GM23338 (cell line): ENCODE data around the gene AP2A2. TPM values are rescaled to one million over a fixed set of nuclear protein-coding genes. Genes with fewer than 3 reads are reported as not detected.

Experiments used
- ATAC-seq: fragments of 200-7000 bp; cut with Tn5 transposase; 3 replicates; pipeline ENCODE4 v1.9.1; 2020
- DNase-seq: peaks from one replicate; pipeline ENCODE4 v3.0.0-alpha.2; 2015; ENCODE audit warnings: low spot score
- H2AFZ ChIP-seq: fragments of 200-600 bp; sonication (generic); 2 replicates; pipeline ENCODE4 v1.8.0; 2016; ENCODE audit warnings: antibody characterized with exemption, mild to moderate bottlenecking, moderate library complexity
- H3F3A ChIP-seq: fragments of 200-600 bp; sonication (generic); replicated peaks from 2 replicates; pipeline ENCODE4 v1.8.0; 2017; ENCODE audit warnings: antibody characterized with exemption, mixed run types, low read depth
- H3K27ac ChIP-seq: fragments of 200-600 bp; sonication (generic); 2 replicates; pipeline ENCODE4 v1.6.1; 2016; ENCODE audit warnings: low read depth
- H3K27me3 ChIP-seq: fragments of 200-600 bp; sonication (generic); 2 replicates; pipeline ENCODE4 v1.8.0; 2016; ENCODE audit warnings: mild to moderate bottlenecking, mixed run types, moderate library complexity; ENCODE audit not compliant: insufficient read depth
- H3K36me3 ChIP-seq: fragments of 200-600 bp; sonication (generic); 2 replicates; pipeline ENCODE4 v1.8.0; 2016; ENCODE audit warnings: mild to moderate bottlenecking; ENCODE audit not compliant: insufficient read depth
- H3K4me1 ChIP-seq: fragments of 200-600 bp; sonication (generic); 2 replicates; pipeline ENCODE4 v1.8.0; 2016; ENCODE audit warnings: mild to moderate bottlenecking, moderate library complexity; ENCODE audit not compliant: insufficient read depth
- H3K4me2 ChIP-seq: fragments of 200-600 bp; sonication (generic); 2 replicates; pipeline ENCODE4 v1.7.1; 2017; ENCODE audit warnings: mixed run types
- H3K4me3 ChIP-seq: fragments of 200-600 bp; sonication (generic); 2 replicates; pipeline ENCODE4 v1.6.1; 2016; ENCODE audit warnings: mixed run types
- H3K79me2 ChIP-seq: fragments of 200-600 bp; sonication (generic); replicated peaks from 2 replicates; pipeline ENCODE4 v1.8.0; 2017; ENCODE audit warnings: mild to moderate bottlenecking; ENCODE audit not compliant: insufficient read depth
- H3K9me2 ChIP-seq: fragments of 200-600 bp; sonication (generic); 2 replicates; pipeline ENCODE4 v1.8.0; 2017; ENCODE audit not compliant: insufficient read depth
- H4K20me1 ChIP-seq: fragments of 200-600 bp; sonication (generic); replicated peaks from 2 replicates; pipeline ENCODE4 v1.8.0; 2017; ENCODE audit warnings: mild to moderate bottlenecking; ENCODE audit not compliant: insufficient read depth
- H3K27ac Mint-ChIP-seq: 2 replicates; pipeline ENCODE4 v1.8.0; 2020; ENCODE audit warnings: inconsistent platforms, mild to moderate bottlenecking, moderate library complexity, mixed read lengths
- H3K27me3 Mint-ChIP-seq: 3 replicates; pipeline ENCODE4 v1.8.0; 2022; ENCODE audit warnings: low read depth, mild to moderate bottlenecking, moderate library complexity, mixed read lengths, inconsistent platforms; ENCODE audit not compliant: insufficient read depth, poor library complexity
- H3K36me3 Mint-ChIP-seq: 3 replicates; pipeline ENCODE4 v1.8.0; 2021; ENCODE audit warnings: low read depth, mild to moderate bottlenecking, inconsistent platforms, moderate library complexity, mixed read lengths
- H3K4me1 Mint-ChIP-seq: 3 replicates; pipeline ENCODE4 v1.8.0; 2020; ENCODE audit warnings: mild to moderate bottlenecking, inconsistent platforms, mixed read lengths
- H3K4me3 Mint-ChIP-seq: 3 replicates; pipeline ENCODE4 v1.8.0; 2021; ENCODE audit warnings: moderate library complexity, mild to moderate bottlenecking, inconsistent platforms, mixed read lengths
- H3K9me3 Mint-ChIP-seq: 3 replicates; pipeline ENCODE4 v1.8.0; 2020; ENCODE audit warnings: moderate library complexity, mild to moderate bottlenecking, inconsistent platforms, mixed read lengths
- CREB1 ChIP-seq: fragments of 250-450 bp; sonication (Bioruptor Pico); IDR thresholded peaks from 2 replicates; pipeline ENCODE4 v1.5.0; 2020; ENCODE audit warnings: low read depth, mild to moderate bottlenecking, moderate library complexity
- CTCF ChIP-seq, 2 experiments: fragments of 200-600 bp in 1 of 2; sonication (generic) in 1 of 2; conservative IDR thresholded peaks; 2 replicates each; pipeline versions ENCODE4 v1.5.1 to v1.6.1; 2016 to 2017; ENCODE audit warnings: antibody characterized with exemption in 2 of 2, low read depth in 2 of 2, mild to moderate bottlenecking in 2 of 2, moderate library complexity in 1 of 2
- ETS1 ChIP-seq: IDR thresholded peaks from 2 replicates; pipeline ENCODE4 v1.6.1; 2016; ENCODE audit warnings: antibody characterized with exemption
- EZH2 ChIP-seq: fragments of 200-600 bp; sonication (generic); IDR thresholded peaks from one replicate; pipeline ENCODE4 v1.8.0; 2017; ENCODE audit warnings: antibody characterized with exemption, mild to moderate bottlenecking, low read depth; ENCODE audit not compliant: unreplicated experiment
- JUNB ChIP-seq: IDR thresholded peaks from one replicate; pipeline ENCODE4 v1.6.1; 2016; ENCODE audit warnings: antibody characterized with exemption; ENCODE audit not compliant: unreplicated experiment
- NANOG ChIP-seq: IDR thresholded peaks from 2 replicates; pipeline ENCODE4 v1.6.1; 2016; ENCODE audit warnings: antibody characterized with exemption, borderline replicate concordance
- STAT1 ChIP-seq: IDR thresholded peaks from one replicate; pipeline ENCODE4 v1.6.1; 2016; ENCODE audit warnings: antibody characterized with exemption; ENCODE audit not compliant: unreplicated experiment
- ZNF114 ChIP-seq: fragments of 250-450 bp; sonication (Bioruptor Pico); IDR thresholded peaks from 2 replicates; pipeline ENCODE4 v1.5.0; 2020; ENCODE audit warnings: mild to moderate bottlenecking, moderate library complexity
- ZNF331 ChIP-seq: fragments of 250-450 bp; sonication (Bioruptor Pico); IDR thresholded peaks from 2 replicates; pipeline ENCODE4 v1.5.0; 2020; ENCODE audit warnings: low read depth, mild to moderate bottlenecking, moderate library complexity
- polyA plus RNA-seq: library from polyadenylated mRNA; unstranded; fragments of >200 nt; fragmentation: Nextera tagmentation; extraction: Ambion mirVana; gene quantifications from 2 replicates; pipeline ENCODE4 v1.2.1, GENCODE V29; 2016
- total RNA-seq: library from RNA; depleted of rRNA; stranded (reverse); fragments of >200 nt; shearing (Covaris generic); gene quantifications from 2 replicates; pipeline ENCODE4 v1.2.3, GENCODE V29; 2014
- TF ChIP-seq, protein P1 (sequence below): fragments of 250-450 bp; sonication (Bioruptor Pico); IDR thresholded peaks from 2 replicates; pipeline ENCODE4 v1.5.0; 2020; ENCODE audit warnings: mild to moderate bottlenecking, moderate library complexity
- TF ChIP-seq, protein P2 (sequence below): IDR thresholded peaks from one replicate; pipeline ENCODE4 v1.6.1; 2018; ENCODE audit warnings: antibody characterized with exemption; ENCODE audit not compliant: unreplicated experiment

Gene AP2A2
- total and polyA plus RNA-seq, 2 experiments from 2014 or later, result 23.7 to 47.5 TPM

DNA sequence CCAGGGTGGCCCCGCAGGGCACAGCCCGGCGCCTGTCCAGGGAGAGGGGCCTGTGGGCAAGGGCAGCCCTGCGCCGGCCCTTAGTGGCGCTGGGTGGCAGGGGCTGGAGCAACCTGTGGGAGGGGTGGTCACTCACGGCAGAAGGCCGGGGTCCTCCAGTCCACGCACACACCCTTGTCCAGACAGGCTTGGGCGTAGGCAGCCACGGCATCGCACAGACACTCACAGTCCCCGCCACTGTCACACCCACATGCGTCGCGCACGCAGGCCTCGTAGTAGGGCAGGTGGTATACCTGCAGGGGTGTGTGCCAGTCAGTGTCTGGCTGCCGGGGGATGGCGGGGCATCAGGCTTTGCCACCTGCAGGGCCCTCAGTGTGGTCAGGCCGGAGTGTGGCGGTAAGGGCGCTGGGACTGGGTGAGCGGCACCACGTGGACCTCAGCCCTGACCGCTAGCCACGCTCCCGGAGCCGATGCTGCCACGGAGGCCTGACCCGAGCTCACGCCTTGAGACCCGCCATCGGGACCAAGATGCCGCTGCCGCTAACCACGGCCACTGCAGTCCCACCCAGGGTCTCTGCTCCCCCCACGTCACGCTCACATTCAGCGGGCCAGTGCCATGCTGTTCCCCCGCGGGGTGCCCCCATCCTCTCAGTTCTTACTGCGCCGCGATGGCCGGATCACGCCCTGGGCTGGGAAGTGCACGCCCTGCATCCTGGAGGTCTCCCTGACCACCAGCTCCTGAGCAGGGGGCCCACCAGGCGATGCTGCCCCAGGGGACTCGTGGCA is 98.3 kb downstream of the AP2A2 start:
- Histone ChIP-seq H3K27me3 (no peaks in the 10 kb centered on the region), H4K20me1 (no peaks in the 10 kb centered on the region), H3K4me3 (no peak overlapping the region), H3F3A (no peaks in the 10 kb centered on the region), H3K79me2 (no peaks in the 10 kb centered on the region), H3K36me3 (no peaks in the 10 kb centered on the region), H3K4me2 (no peak overlapping the region), H2AFZ (no peak overlapping the region), H3K9me2 (no peaks in the 10 kb centered on the region), H3K4me1 (no peaks in the 10 kb centered on the region), H3K27ac (no peak overlapping the region)
- no peak for TF ChIP-seq ZNF331 (CRISPR knock-in tag)
- TF ChIP-seq CREB1 (CRISPR knock-in tag), result no peak
- TF ChIP-seq ZNF114 (CRISPR knock-in tag), result no peak
- TF ChIP-seq ETS1, result no peak
- TF ChIP-seq NANOG, result no peak
- TF ChIP-seq CTCF (conservative IDR thresholded peaks at IDR 0.05; ENCODE audit: low read depth in 2 of 2), result no peak
- TF ChIP-seq, protein P1, sequence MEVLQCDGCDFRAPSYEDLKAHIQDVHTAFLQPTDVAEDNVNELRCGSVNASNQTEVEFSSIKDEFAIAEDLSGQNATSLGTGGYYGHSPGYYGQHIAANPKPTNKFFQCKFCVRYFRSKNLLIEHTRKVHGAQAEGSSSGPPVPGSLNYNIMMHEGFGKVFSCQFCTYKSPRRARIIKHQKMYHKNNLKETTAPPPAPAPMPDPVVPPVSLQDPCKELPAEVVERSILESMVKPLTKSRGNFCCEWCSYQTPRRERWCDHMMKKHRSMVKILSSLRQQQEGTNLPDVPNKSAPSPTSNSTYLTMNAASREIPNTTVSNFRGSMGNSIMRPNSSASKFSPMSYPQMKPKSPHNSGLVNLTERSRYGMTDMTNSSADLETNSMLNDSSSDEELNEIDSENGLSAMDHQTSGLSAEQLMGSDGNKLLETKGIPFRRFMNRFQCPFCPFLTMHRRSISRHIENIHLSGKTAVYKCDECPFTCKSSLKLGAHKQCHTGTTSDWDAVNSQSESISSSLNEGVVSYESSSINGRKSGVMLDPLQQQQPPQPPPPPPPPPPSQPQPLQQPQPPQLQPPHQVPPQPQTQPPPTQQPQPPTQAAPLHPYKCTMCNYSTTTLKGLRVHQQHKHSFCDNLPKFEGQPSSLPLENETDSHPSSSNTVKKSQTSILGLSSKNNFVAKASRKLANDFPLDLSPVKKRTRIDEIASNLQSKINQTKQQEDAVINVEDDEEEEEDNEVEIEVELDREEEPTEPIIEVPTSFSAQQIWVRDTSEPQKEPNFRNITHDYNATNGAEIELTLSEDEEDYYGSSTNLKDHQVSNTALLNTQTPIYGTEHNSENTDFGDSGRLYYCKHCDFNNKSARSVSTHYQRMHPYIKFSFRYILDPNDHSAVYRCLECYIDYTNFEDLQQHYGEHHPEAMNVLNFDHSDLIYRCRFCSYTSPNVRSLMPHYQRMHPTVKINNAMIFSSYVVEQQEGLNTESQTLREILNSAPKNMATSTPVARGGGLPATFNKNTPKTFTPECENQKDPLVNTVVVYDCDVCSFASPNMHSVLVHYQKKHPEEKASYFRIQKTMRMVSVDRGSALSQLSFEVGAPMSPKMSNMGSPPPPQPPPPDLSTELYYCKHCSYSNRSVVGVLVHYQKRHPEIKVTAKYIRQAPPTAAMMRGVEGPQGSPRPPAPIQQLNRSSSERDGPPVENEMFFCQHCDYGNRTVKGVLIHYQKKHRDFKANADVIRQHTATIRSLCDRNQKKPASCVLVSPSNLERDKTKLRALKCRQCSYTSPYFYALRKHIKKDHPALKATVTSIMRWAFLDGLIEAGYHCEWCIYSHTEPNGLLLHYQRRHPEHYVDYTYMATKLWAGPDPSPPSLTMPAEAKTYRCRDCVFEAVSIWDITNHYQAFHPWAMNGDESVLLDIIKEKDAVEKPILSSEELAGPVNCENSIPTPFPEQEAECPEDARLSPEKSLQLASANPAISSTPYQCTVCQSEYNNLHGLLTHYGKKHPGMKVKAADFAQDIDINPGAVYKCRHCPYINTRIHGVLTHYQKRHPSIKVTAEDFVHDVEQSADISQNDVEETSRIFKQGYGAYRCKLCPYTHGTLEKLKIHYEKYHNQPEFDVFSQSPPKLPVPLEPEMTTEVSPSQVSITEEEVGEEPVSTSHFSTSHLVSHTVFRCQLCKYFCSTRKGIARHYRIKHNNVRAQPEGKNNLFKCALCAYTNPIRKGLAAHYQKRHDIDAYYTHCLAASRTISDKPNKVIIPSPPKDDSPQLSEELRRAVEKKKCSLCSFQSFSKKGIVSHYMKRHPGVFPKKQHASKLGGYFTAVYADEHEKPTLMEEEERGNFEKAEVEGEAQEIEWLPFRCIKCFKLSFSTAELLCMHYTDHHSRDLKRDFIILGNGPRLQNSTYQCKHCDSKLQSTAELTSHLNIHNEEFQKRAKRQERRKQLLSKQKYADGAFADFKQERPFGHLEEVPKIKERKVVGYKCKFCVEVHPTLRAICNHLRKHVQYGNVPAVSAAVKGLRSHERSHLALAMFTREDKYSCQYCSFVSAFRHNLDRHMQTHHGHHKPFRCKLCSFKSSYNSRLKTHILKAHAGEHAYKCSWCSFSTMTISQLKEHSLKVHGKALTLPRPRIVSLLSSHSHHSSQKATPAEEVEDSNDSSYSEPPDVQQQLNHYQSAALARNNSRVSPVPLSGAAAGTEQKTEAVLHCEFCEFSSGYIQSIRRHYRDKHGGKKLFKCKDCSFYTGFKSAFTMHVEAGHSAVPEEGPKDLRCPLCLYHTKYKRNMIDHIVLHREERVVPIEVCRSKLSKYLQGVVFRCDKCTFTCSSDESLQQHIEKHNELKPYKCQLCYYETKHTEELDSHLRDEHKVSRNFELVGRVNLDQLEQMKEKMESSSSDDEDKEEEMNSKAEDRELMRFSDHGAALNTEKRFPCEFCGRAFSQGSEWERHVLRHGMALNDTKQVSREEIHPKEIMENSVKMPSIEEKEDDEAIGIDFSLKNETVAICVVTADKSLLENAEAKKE (CRISPR knock-in tag), result no peak
- no peak for TF ChIP-seq JUNB
- no peak for TF ChIP-seq EZH2
- TF ChIP-seq, protein P2, sequence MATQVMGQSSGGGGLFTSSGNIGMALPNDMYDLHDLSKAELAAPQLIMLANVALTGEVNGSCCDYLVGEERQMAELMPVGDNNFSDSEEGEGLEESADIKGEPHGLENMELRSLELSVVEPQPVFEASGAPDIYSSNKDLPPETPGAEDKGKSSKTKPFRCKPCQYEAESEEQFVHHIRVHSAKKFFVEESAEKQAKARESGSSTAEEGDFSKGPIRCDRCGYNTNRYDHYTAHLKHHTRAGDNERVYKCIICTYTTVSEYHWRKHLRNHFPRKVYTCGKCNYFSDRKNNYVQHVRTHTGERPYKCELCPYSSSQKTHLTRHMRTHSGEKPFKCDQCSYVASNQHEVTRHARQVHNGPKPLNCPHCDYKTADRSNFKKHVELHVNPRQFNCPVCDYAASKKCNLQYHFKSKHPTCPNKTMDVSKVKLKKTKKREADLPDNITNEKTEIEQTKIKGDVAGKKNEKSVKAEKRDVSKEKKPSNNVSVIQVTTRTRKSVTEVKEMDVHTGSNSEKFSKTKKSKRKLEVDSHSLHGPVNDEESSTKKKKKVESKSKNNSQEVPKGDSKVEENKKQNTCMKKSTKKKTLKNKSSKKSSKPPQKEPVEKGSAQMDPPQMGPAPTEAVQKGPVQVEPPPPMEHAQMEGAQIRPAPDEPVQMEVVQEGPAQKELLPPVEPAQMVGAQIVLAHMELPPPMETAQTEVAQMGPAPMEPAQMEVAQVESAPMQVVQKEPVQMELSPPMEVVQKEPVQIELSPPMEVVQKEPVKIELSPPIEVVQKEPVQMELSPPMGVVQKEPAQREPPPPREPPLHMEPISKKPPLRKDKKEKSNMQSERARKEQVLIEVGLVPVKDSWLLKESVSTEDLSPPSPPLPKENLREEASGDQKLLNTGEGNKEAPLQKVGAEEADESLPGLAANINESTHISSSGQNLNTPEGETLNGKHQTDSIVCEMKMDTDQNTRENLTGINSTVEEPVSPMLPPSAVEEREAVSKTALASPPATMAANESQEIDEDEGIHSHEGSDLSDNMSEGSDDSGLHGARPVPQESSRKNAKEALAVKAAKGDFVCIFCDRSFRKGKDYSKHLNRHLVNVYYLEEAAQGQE, result no peak
- no peak for TF ChIP-seq STAT1
- Mint-ChIP-seq H3K4me3 (no peak overlapping the region), H3K27me3 (peaks cover 14% of the 10 kb centered on the region), H3K9me3 (no peaks in the 10 kb centered on the region), H3K27ac (no peak overlapping the region), H3K36me3 (no peaks in the 10 kb centered on the region; the same call in 2 of the 3 replicates), H3K4me1 (no peaks in the 10 kb centered on the region; the same call in 2 of the 3 replicates)
- DNase-seq (no peak), ATAC-seq (no peak)
